ENCODE measurements around the gene HAUS3. TPM values are rescaled to one million over a fixed set of nuclear protein-coding genes. Genes with fewer than 3 reads are reported as not detected.

HAUS3 gene
- total RNA-seq, 1 experiment from 2014 or later, result 11.9 TPM

GRCh38 chr4:2276581-2277325, 34.8 kb upstream of the HAUS3 start:
- Mint-ChIP-seq H3K9me3 (no peaks in the 10 kb centered on the region), H3K36me3 (no peaks in the 10 kb centered on the region), H3K4me3 (no peak overlapping the region), H3K27ac (no peak overlapping the region), H3K4me1 (no peaks in the 10 kb centered on the region), H3K27me3 (ENCODE audit: low read depth) (no peaks in the 10 kb centered on the region; the same call in 1 of the 2 replicates)
- ATAC-seq (no peak), DNase-seq (ENCODE audit: low spot score) (no peak)
- ChIA-PET POLR2A (no interaction called here), CTCF (interaction anchor here (0.6 kb wide), 1 partner anchor 366 kb away, joined by 4 read pairs; no protein-coding TSS in a partner anchor)
- TF ChIP-seq SMAD4 (CRISPR knock-in tag; IDR thresholded peaks at IDR 0.05) (no peak), FOXP1 (CRISPR knock-in tag; IDR thresholded peaks at IDR 0.05; ENCODE audit: borderline replicate concordance) (no peak), NFYB (CRISPR knock-in tag; conservative IDR thresholded peaks at IDR 0.05; ENCODE audit: low read depth) (no peak), ATF1 (CRISPR knock-in tag; IDR thresholded peaks at IDR 0.05) (no peak), ZNF396 (CRISPR knock-in tag; IDR thresholded peaks at IDR 0.05; ENCODE audit: borderline replicate concordance) (no peak), NR2C2 (CRISPR knock-in tag; IDR thresholded peaks at IDR 0.05) (no peak), MXD4 (CRISPR knock-in tag; IDR thresholded peaks at IDR 0.05; ENCODE audit: borderline replicate concordance) (no peak), STAT6 (CRISPR knock-in tag; conservative IDR thresholded peaks at IDR 0.05; ENCODE audit: low read depth) (no peak), KAT7 (CRISPR knock-in tag; IDR thresholded peaks at IDR 0.05; ENCODE audit: borderline replicate concordance) (no peak), GABPB1 (CRISPR knock-in tag; IDR thresholded peaks at IDR 0.05) (no peak), ATF6 (CRISPR knock-in tag; IDR thresholded peaks at IDR 0.05) (no peak), PRRX2 (CRISPR knock-in tag; IDR thresholded peaks at IDR 0.05) (no peak), IRF2 (CRISPR knock-in tag; IDR thresholded peaks at IDR 0.05; ENCODE audit: borderline replicate concordance, low read depth) (no peak), ELF4 (CRISPR knock-in tag; IDR thresholded peaks at IDR 0.05; ENCODE audit: low read depth) (no peak), E2F4 (CRISPR knock-in tag; IDR thresholded peaks at IDR 0.05; ENCODE audit: borderline replicate concordance, low read depth) (no peak), E2F1 (CRISPR knock-in tag; IDR thresholded peaks at IDR 0.05) (no peak), SMAD3 (CRISPR knock-in tag; IDR thresholded peaks at IDR 0.05; ENCODE audit: borderline replicate concordance) (no peak)
- TF ChIP-seq, protein P1, sequence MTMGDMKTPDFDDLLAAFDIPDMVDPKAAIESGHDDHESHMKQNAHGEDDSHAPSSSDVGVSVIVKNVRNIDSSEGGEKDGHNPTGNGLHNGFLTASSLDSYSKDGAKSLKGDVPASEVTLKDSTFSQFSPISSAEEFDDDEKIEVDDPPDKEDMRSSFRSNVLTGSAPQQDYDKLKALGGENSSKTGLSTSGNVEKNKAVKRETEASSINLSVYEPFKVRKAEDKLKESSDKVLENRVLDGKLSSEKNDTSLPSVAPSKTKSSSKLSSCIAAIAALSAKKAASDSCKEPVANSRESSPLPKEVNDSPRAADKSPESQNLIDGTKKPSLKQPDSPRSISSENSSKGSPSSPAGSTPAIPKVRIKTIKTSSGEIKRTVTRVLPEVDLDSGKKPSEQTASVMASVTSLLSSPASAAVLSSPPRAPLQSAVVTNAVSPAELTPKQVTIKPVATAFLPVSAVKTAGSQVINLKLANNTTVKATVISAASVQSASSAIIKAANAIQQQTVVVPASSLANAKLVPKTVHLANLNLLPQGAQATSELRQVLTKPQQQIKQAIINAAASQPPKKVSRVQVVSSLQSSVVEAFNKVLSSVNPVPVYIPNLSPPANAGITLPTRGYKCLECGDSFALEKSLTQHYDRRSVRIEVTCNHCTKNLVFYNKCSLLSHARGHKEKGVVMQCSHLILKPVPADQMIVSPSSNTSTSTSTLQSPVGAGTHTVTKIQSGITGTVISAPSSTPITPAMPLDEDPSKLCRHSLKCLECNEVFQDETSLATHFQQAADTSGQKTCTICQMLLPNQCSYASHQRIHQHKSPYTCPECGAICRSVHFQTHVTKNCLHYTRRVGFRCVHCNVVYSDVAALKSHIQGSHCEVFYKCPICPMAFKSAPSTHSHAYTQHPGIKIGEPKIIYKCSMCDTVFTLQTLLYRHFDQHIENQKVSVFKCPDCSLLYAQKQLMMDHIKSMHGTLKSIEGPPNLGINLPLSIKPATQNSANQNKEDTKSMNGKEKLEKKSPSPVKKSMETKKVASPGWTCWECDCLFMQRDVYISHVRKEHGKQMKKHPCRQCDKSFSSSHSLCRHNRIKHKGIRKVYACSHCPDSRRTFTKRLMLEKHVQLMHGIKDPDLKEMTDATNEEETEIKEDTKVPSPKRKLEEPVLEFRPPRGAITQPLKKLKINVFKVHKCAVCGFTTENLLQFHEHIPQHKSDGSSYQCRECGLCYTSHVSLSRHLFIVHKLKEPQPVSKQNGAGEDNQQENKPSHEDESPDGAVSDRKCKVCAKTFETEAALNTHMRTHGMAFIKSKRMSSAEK (CRISPR knock-in tag; IDR thresholded peaks at IDR 0.05; ENCODE audit: borderline replicate concordance), result no peak
- TF ChIP-seq, protein P2, sequence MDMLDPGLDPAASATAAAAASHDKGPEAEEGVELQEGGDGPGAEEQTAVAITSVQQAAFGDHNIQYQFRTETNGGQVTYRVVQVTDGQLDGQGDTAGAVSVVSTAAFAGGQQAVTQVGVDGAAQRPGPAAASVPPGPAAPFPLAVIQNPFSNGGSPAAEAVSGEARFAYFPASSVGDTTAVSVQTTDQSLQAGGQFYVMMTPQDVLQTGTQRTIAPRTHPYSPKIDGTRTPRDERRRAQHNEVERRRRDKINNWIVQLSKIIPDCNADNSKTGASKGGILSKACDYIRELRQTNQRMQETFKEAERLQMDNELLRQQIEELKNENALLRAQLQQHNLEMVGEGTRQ (CRISPR knock-in tag; IDR thresholded peaks at IDR 0.05), result no peak
- TF ChIP-seq, protein P3, sequence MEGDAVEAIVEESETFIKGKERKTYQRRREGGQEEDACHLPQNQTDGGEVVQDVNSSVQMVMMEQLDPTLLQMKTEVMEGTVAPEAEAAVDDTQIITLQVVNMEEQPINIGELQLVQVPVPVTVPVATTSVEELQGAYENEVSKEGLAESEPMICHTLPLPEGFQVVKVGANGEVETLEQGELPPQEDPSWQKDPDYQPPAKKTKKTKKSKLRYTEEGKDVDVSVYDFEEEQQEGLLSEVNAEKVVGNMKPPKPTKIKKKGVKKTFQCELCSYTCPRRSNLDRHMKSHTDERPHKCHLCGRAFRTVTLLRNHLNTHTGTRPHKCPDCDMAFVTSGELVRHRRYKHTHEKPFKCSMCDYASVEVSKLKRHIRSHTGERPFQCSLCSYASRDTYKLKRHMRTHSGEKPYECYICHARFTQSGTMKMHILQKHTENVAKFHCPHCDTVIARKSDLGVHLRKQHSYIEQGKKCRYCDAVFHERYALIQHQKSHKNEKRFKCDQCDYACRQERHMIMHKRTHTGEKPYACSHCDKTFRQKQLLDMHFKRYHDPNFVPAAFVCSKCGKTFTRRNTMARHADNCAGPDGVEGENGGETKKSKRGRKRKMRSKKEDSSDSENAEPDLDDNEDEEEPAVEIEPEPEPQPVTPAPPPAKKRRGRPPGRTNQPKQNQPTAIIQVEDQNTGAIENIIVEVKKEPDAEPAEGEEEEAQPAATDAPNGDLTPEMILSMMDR (IDR thresholded peaks at IDR 0.05), result no peak

Data from WTC11 (cell line).